HepG2 (cell line): ENCODE measurements around the gene ACAN. TPM values are rescaled to one million over a fixed set of nuclear protein-coding genes. Genes with fewer than 3 reads are reported as not detected.

Source experiments
- ATAC-seq: fragments of 200-7000 bp; cut with Tn5 transposase; 3 replicates; pipeline ENCODE4 v1.9.1; 2020; ENCODE audit warnings: mild to moderate bottlenecking, moderate library complexity
- BruUV-seq: library from RNA; stranded (reverse); fragments of 400-500 nt; replicated peaks from 2 replicates; lab custom pipeline; 2021; lab: Mats Ljungman, UMichigan
- CTCF ChIA-PET: fragments of 300-600 bp; formaldehyde crosslinking; extraction: SDS; loops from one replicate; lab custom pipeline; 2021; ENCODE audit warnings: low total read pairs, inconsistent platforms, low intra/inter-chr PET ratio; lab: Yijun Ruan, JAX
- POLR2A ChIA-PET: fragments of 350-600 bp; sonication (Branson Sonifier 250); formaldehyde crosslinking; loops from one replicate; lab custom pipeline; 2020; ENCODE audit warnings: antibody characterized with exemption, inconsistent platforms; lab: Yijun Ruan, JAX
- DNase-seq: peaks from one replicate; pipeline ENCODE4 v3.0.0-alpha.2; 2015; ENCODE audit warnings: low spot score
- FAIRE-seq: peaks from 3 replicates; lab custom pipeline; 2011; peaks lifted over from hg19 to GRCh38; lab: Jason Lieb, UNC
- H2AFZ ChIP-seq: one replicate; pipeline ENCODE4 v1.6.1; 2011; ENCODE audit warnings: low read length, inconsistent platforms
- H3K27ac ChIP-seq: fragments of 300-600 bp; 3 replicates; pipeline ENCODE4 v1.8.0; 2011; ENCODE audit warnings: mixed run types, mild to moderate bottlenecking, mixed read lengths, low read length, inconsistent platforms; ENCODE audit not compliant: insufficient read depth; ENCODE audit errors: extremely low read length
- H3K27me3 ChIP-seq, 2 experiments: fragments of 200-600 bp in 1 of 2; 2 replicates in 1 of 2; 3 replicates in 1 of 2; pipeline versions ENCODE4 v1.6.0 to v1.8.0; 2011; ENCODE audit warnings: low read length in 2 of 2, mild to moderate bottlenecking in 2 of 2, moderate library complexity in 2 of 2, inconsistent platforms in 1 of 2; ENCODE audit not compliant: insufficient read depth in 2 of 2, control insufficient read depth in 1 of 2
- H3K36me3 ChIP-seq, 2 experiments: fragments of 200-600 bp in 1 of 2; replicated peaks in 1 of 2; 2 replicates in 1 of 2; 3 replicates in 1 of 2; pipeline versions ENCODE4 v1.5.1 to v1.8.0; 2011; ENCODE audit warnings: low read length in 2 of 2, inconsistent platforms in 1 of 2; ENCODE audit not compliant: insufficient read depth in 2 of 2, control insufficient read depth in 1 of 2
- H3K4me1 ChIP-seq: 2 replicates; pipeline ENCODE4 v1.5.1; 2012; ENCODE audit warnings: low read length, inconsistent platforms; ENCODE audit not compliant: insufficient read depth
- H3K4me2 ChIP-seq: 2 replicates; pipeline ENCODE4 v1.6.0; 2011; ENCODE audit warnings: low read depth, low read length, inconsistent platforms
- H3K4me3 ChIP-seq, 3 experiments: fragments of 200-600 bp in 1 of 3; sonication (generic), shearing (Covaris generic) in 1 of 3; replicated peaks in 1 of 3; 2 replicates each; pipeline ENCODE4 v1.5.1; 2011 to 2016; ENCODE audit warnings: low read length in 3 of 3, inconsistent platforms in 2 of 3, low read depth in 2 of 3, mild to moderate bottlenecking in 2 of 3, control low read depth in 1 of 3, mixed read lengths in 1 of 3; ENCODE audit not compliant: insufficient read depth in 1 of 3
- H3K79me2 ChIP-seq: one replicate; pipeline ENCODE4 v1.6.1; 2011; ENCODE audit warnings: low read length, inconsistent platforms; ENCODE audit not compliant: insufficient read depth
- H3K9ac ChIP-seq: 2 replicates; pipeline ENCODE4 v1.6.0; 2011; ENCODE audit warnings: mild to moderate bottlenecking, low read depth, low read length, inconsistent platforms; ENCODE audit not compliant: insufficient read depth
- H3K9me3 ChIP-seq: 2 replicates; pipeline ENCODE4 v1.5.1; 2012; ENCODE audit warnings: mild to moderate bottlenecking, low read length
- H4K20me1 ChIP-seq: 2 replicates; pipeline ENCODE4 v1.6.0; 2011; ENCODE audit warnings: inconsistent platforms, mild to moderate bottlenecking, low read length, moderate library complexity; ENCODE audit not compliant: insufficient read depth
- ARNT2 ChIP-seq: sonication (generic); formaldehyde crosslinking; IDR thresholded peaks from 2 replicates; pipeline ENCODE4 v1.8.0; 2022; ENCODE audit warnings: mild to moderate bottlenecking, low read depth, missing genetic modification reagents, moderate library complexity
- CENPX ChIP-seq: sonication (generic); formaldehyde crosslinking; IDR thresholded peaks from 2 replicates; pipeline ENCODE4 v1.9.0; 2021; ENCODE audit warnings: mild to moderate bottlenecking, missing genetic modification reagents, moderate library complexity
- CREB1 ChIP-seq, 2 experiments: fragments of 450-650 bp in 1 of 2; IDR thresholded peaks; 2 replicates each; pipeline ENCODE4 v1.6.1; 2016 to 2017; ENCODE audit warnings: control low read depth in 1 of 2, mild to moderate bottlenecking in 1 of 2, missing compliant biosample characterization in 1 of 2, missing genetic modification characterization in 1 of 2
- EZH2 ChIP-seq: conservative IDR thresholded peaks from 2 replicates; pipeline ENCODE4 v1.6.1; 2012; ENCODE audit warnings: mild to moderate bottlenecking, low read depth, low read length, moderate library complexity
- FOXP1 ChIP-seq, 2 experiments: fragments of 450-650 bp in 1 of 2; IDR thresholded peaks; 2 replicates each; pipeline ENCODE4 v1.6.1; 2017 to 2018; ENCODE audit warnings: antibody characterized with exemption in 1 of 2
- HES4 ChIP-seq: sonication (generic); formaldehyde crosslinking; IDR thresholded peaks from 2 replicates; pipeline ENCODE4 v1.9.0; 2021; ENCODE audit warnings: mild to moderate bottlenecking, missing genetic modification reagents, borderline replicate concordance
- JUNB ChIP-seq: sonication (generic); formaldehyde crosslinking; IDR thresholded peaks from 2 replicates; pipeline ENCODE4 v1.8.0; 2022; ENCODE audit warnings: missing genetic modification reagents, mild to moderate bottlenecking, borderline replicate concordance
- PRPF4 ChIP-seq: fragments of 200-400 bp; formaldehyde crosslinking; IDR thresholded peaks from 2 replicates; pipeline ENCODE4 v1.6.1; 2016; ENCODE audit warnings: low read length, low read depth; ENCODE audit not compliant: poor library complexity, severe bottlenecking
- SNAPC5 ChIP-seq: sonication (generic); formaldehyde crosslinking; IDR thresholded peaks from 2 replicates; pipeline ENCODE4 v1.8.1; 2023; ENCODE audit warnings: mild to moderate bottlenecking, missing genetic modification reagents, borderline replicate concordance
- XRCC5 ChIP-seq: fragments of 200-400 bp; formaldehyde crosslinking; optimal IDR thresholded peaks from 2 replicates; pipeline ENCODE3; 2017; ENCODE audit warnings: mild to moderate bottlenecking, low read length
- ZBTB10 ChIP-seq: sonication (generic); formaldehyde crosslinking; IDR thresholded peaks from 2 replicates; pipeline ENCODE4 v1.4.0; 2020; ENCODE audit warnings: missing genetic modification reagents, borderline replicate concordance
- ZBTB42 ChIP-seq: sonication (generic); formaldehyde crosslinking; IDR thresholded peaks from 2 replicates; pipeline ENCODE4 v1.5.0; 2020; ENCODE audit warnings: mild to moderate bottlenecking, missing genetic modification reagents
- ZBTB8A ChIP-seq: sonication (generic); formaldehyde crosslinking; IDR thresholded peaks from 2 replicates; pipeline ENCODE4 v1.4.0; 2020; ENCODE audit warnings: mild to moderate bottlenecking, low read depth, missing genetic modification reagents, borderline replicate concordance
- ZMYM4 ChIP-seq: sonication (generic); formaldehyde crosslinking; IDR thresholded peaks from 2 replicates; pipeline ENCODE4 v1.8.1; 2023; ENCODE audit warnings: mild to moderate bottlenecking, missing genetic modification reagents
- ZNF614 ChIP-seq: IDR thresholded peaks from 2 replicates; pipeline ENCODE4 v1.6.1; 2018; ENCODE audit warnings: missing biosample characterization, missing genetic modification reagents, inconsistent platforms, borderline replicate concordance
- ZSCAN12 ChIP-seq: sonication (generic); formaldehyde crosslinking; IDR thresholded peaks from 2 replicates; pipeline ENCODE4 v1.9.0; 2021; ENCODE audit warnings: mild to moderate bottlenecking, missing genetic modification reagents
- WGBS: methylation state at CpG from one replicate; pipeline ENCODE4 v1.1.6; 2017; ENCODE audit warnings: low lambda C conversion rate; 5-methylcytosine and 5-hydroxymethylcytosine counted together
- in situ Hi-C: cut with HindIII; loops from 2 replicates; pipeline ENCODE4 v1.10.0; 2017; ENCODE audit warnings: low pct_unique_long_range_greater_than_20kb; ENCODE audit not compliant: extremely low pct_ligation_motif_present
- intact Hi-C: fragments of 100-400 bp; cut with micrococcal nuclease; formaldehyde crosslinking; loops from one replicate; pipeline ENCODE4 v1.10.0; 2022; ENCODE audit not compliant: unreplicated experiment
- polyA plus RNA-seq, 8 experiments: library from polyadenylated mRNA; depleted of rRNA in 3 of 8; stranded (reverse) in 7 of 8; unstranded in 1 of 8; fragments of >200 nt; fragmentation: Illumina TruSeq in 4 of 8; extraction: Trizol in 4 of 8; gene quantifications; 2 replicates each; pipeline versions ENCODE4 v1.2.1 to v1.2.3, GENCODE V29; 2011 to 2016; ENCODE audit warnings: low read depth in 4 of 8, missing spikeins in 1 of 8, mixed read lengths in 1 of 8; ENCODE audit not compliant: insufficient read depth in 1 of 8
- total RNA-seq, 5 experiments: library from RNA; depleted of rRNA; stranded (reverse); fragments of >200 nt; fragmentation: Illumina TruSeq; extraction: Trizol; gene quantifications; 2 replicates each; pipeline ENCODE4 v1.2.3, GENCODE V29; 2016; ENCODE audit warnings: low read depth in 1 of 5

ACAN gene
- total and polyA plus RNA-seq, 2 of the 13 experiments (the other 11 are each of a cell fraction or from before 2014, with no cell fraction given): not detected

GRCh38 chr15:88797663-88798339 is 5.4 kb upstream of the ACAN start:
- no peaks in the 10 kb centered on the region for H3K4me1 ChIP-seq
- no peak overlapping the region for H3K27ac ChIP-seq
- TF ChIP-seq EZH2 (no peak), CENPX (no peak), PRPF4 (no peak), CREB1 (IDR thresholded peaks at IDR 0.05) (peak; percentile 71; the same call in 1 of the 2 replicates), CREB1 (CRISPR knock-in tag; IDR thresholded peaks at IDR 0.05) (no peak)
- in situ Hi-C loops: no loop called here
- no TSS peak for BruUV-seq
- ChIA-PET CTCF (no interaction called here), POLR2A (no interaction called here)
- no peaks in the 10 kb centered on the region for H4K20me1 ChIP-seq
- intact Hi-C loops: no loop called here
- no peak overlapping the region for H3K4me2 ChIP-seq
- H3K79me2 ChIP-seq: no peaks in the 10 kb centered on the region
- 11% methylated on average over 7 of the region's 7 CpGs for WGBS
- peaks cover 2 to 38% of the 10 kb centered on the region in 2 experiments; a peak in 3 of 5 replicates for H3K27me3 ChIP-seq
- H3K9ac ChIP-seq: no peak overlapping the region
- H3K36me3 ChIP-seq: no peaks in the 10 kb centered on the region
- ATAC-seq (no peak), FAIRE-seq (no peak), DNase-seq (no peak)
- H2AFZ ChIP-seq: no peak overlapping the region
- H3K4me3 ChIP-seq: no peak overlapping the region
- no peaks in the 10 kb centered on the region for H3K9me3 ChIP-seq

GRCh38 chr15:88799341-88799740 is 3.9 kb upstream of the ACAN start:
- ATAC-seq: no peak
- ChIA-PET POLR2A (no interaction called here), CTCF (no interaction called here)
- Histone ChIP-seq H3K27ac (no peak overlapping the region), H4K20me1 (no peaks in the 10 kb centered on the region), H3K79me2 (no peaks in the 10 kb centered on the region), H3K4me3 (no peak overlapping the region), H3K4me1 (no peaks in the 10 kb centered on the region), H3K9me3 (no peaks in the 10 kb centered on the region), H2AFZ (no peak overlapping the region), H3K36me3 (no peaks in the 10 kb centered on the region), H3K4me2 (no peak overlapping the region), H3K27me3 (peaks cover 2 to 43% of the 10 kb centered on the region in 2 experiments; a peak in 3 of 5 replicates), H3K9ac (no peak overlapping the region)
- no peak for DNase-seq
- BruUV-seq: no TSS peak
- FAIRE-seq: no peak
- intact Hi-C loops: no loop called here
- WGBS: 5% methylated on average over 3 of the region's 4 CpGs
- in situ Hi-C loops: no loop called here
- TF ChIP-seq ZSCAN12 (CRISPR knock-in tag) (no peak), ZBTB8A (CRISPR knock-in tag) (no peak), XRCC5 (no peak), ZMYM4 (CRISPR knock-in tag) (no peak), ZBTB42 (no peak), JUNB (CRISPR knock-in tag) (no peak), ARNT2 (CRISPR knock-in tag) (no peak), SNAPC5 (CRISPR knock-in tag) (no peak), FOXP1 (IDR thresholded peaks at IDR 0.05) (no peak), FOXP1 (CRISPR knock-in tag; IDR thresholded peaks at IDR 0.05) (no peak), HES4 (CRISPR knock-in tag) (no peak), ZBTB10 (CRISPR knock-in tag) (no peak), ZNF614 (CRISPR knock-in tag) (no peak)
